Measurements from ENCODE around the gene CPLX1.
"Not testable (repeated sequence)": the region's sequence is repeated elsewhere in the genome, so short reads cannot be mapped to it uniquely, and the experiment has no call there.

The CPLX1 gene

GRCh38 chr4:754221-755120, 71.5 kb downstream of the CPLX1 start:
- no peak for DNase-seq (ENCODE audit: low read depth)

- DNase-seq (ENCODE audit: low read depth): not testable (repeated sequence)
Measured at GRCh38 chr4:753186-753585, 72.7 kb downstream of the CPLX1 start.

GRCh38 chr4:752196-752861, 73.6 kb downstream of the CPLX1 start:
- DNase-seq (ENCODE audit: low read depth): no peak

- DNase-seq (ENCODE audit: low read depth): no peak
Measured at GRCh38 chr4:751676-752075, 74.3 kb downstream of the CPLX1 start.

GRCh38 chr4:749698-750666, 75.9 kb downstream of the CPLX1 start:
- peak; percentile 93 for DNase-seq (ENCODE audit: low read depth)

- DNase-seq (ENCODE audit: low read depth): no peak
Measured at GRCh38 chr4:748461-748860, 77.5 kb downstream of the CPLX1 start.

- no peak for DNase-seq (ENCODE audit: low read depth)
Measured at GRCh38 chr4:747546-748170, 78.3 kb downstream of the CPLX1 start.

- no peak for DNase-seq (ENCODE audit: low read depth)
Measured at GRCh38 chr4:744212-744841, 81.6 kb downstream of the CPLX1 start.

- DNase-seq (ENCODE audit: low read depth): no peak
Measured at GRCh38 chr4:743463-744211, 82.3 kb downstream of the CPLX1 start.

- no peak for DNase-seq (ENCODE audit: low read depth)
Measured at GRCh38 chr4:742742-743311, 83.1 kb downstream of the CPLX1 start.

- DNase-seq (ENCODE audit: low read depth): no peak
Measured at GRCh38 chr4:742096-742741, 83.7 kb downstream of the CPLX1 start.

GRCh38 chr4:740656-741282, 85.2 kb downstream of the CPLX1 start:
- no peak for DNase-seq (ENCODE audit: low read depth)

- no peak for DNase-seq (ENCODE audit: low read depth)
Measured at GRCh38 chr4:740011-740410, 85.9 kb downstream of the CPLX1 start.

- DNase-seq (ENCODE audit: low read depth): no peak
Measured at GRCh38 chr4:739569-739968, 86.4 kb downstream of the CPLX1 start.

GRCh38 chr4:738781-739280, 87.1 kb downstream of the CPLX1 start:
- no peak for DNase-seq (ENCODE audit: low read depth)

GRCh38 chr4:736561-736960, 89.4 kb downstream of the CPLX1 start:
- DNase-seq (ENCODE audit: low read depth): not testable (repeated sequence)

- DNase-seq (ENCODE audit: low read depth): no peak
Measured at GRCh38 chr4:735583-735982, 90.3 kb downstream of the CPLX1 start.

Data from fibroblast of the conjunctiva (primary cell).